Heart right ventricle (tissue), 16 donors: ENCODE measurements around the gene TIMP4. TPM values are rescaled to one million over a fixed set of nuclear protein-coding genes. Genes with fewer than 3 reads are reported as not detected.
A peak's percentile ranks its signal among the peaks of the same experiment; 100 is the strongest.

ENCODE experiments used
- ATAC-seq, 8 donors: fragments of 200-7000 bp; cut with Tn5 transposase; one replicate each; pipeline ENCODE4 v1.9.1; 2020; ENCODE audit warnings: mild to moderate bottlenecking in 8 of 8, moderate library complexity in 8 of 8, moderate number of reproducible peaks in 1 of 8
- DNase-seq, 2 donors: peaks; one replicate each; pipeline ENCODE4 v3.0.0-alpha.2; 2020
- H3K27ac ChIP-seq, 10 donors: fragments of 200-600 bp; sonication (generic) in 2 of 10; one replicate each; pipeline versions ENCODE4 v1.5.0 to v1.8.0; 2020 to 2022; ENCODE audit warnings: mild to moderate bottlenecking in 3 of 10
- H3K27me3 ChIP-seq, 7 donors: fragments of 200-600 bp; one replicate each; pipeline ENCODE4 v1.8.0; 2021 to 2022; ENCODE audit warnings: mild to moderate bottlenecking in 2 of 7
- H3K36me3 ChIP-seq, 9 donors: fragments of 200-600 bp; sonication (generic) in 1 of 9; one replicate each; pipeline versions ENCODE4 v1.5.0 to v1.8.0; 2020 to 2022; ENCODE audit warnings: mild to moderate bottlenecking in 2 of 9
- H3K4me1 ChIP-seq, 9 donors: fragments of 200-600 bp; sonication (generic) in 1 of 9; one replicate each; pipeline versions ENCODE4 v1.5.0 to v1.8.0; 2020 to 2022; ENCODE audit warnings: mild to moderate bottlenecking in 4 of 9
- H3K4me3 ChIP-seq, 10 donors: fragments of 200-600 bp; sonication (generic) in 2 of 10; one replicate each; pipeline versions ENCODE4 v1.5.0 to v1.8.0; 2020 to 2022; ENCODE audit warnings: mild to moderate bottlenecking in 7 of 10, moderate library complexity in 2 of 10
- H3K9me3 ChIP-seq, 11 donors: fragments of 200-600 bp in 10 of 11; sonication (generic) in 2 of 11; one replicate each; pipeline versions ENCODE4 v1.5.0 to v1.8.0; 2013 to 2022; ENCODE audit warnings: mild to moderate bottlenecking in 2 of 11, control low read depth in 1 of 11, moderate library complexity in 1 of 11
- WGBS, 2 donors: extraction: QIAGEN DNeasy Blood & Tissue Kit; methylation state at CpG; one replicate each; pipeline ENCODE4 v1.1.7; 2013; ENCODE audit warnings: inconsistent platforms in 1 of 2; 5-methylcytosine and 5-hydroxymethylcytosine counted together
- intact Hi-C, 10 donors: fragments of 100-400 bp; cut with DNase I; formaldehyde crosslinking; loops; one replicate each; pipeline versions ENCODE4 v1.11.1 to v1.14.2; 2022
- polyA plus RNA-seq, 2 donors: library from polyadenylated mRNA; stranded (reverse); fragments of 200-250 nt; gene quantifications; one replicate each; pipeline ENCODE4 v1.2.3, GENCODE V29; 2013
- total RNA-seq, 10 donors: library from RNA; stranded (reverse); fragmentation: NEBNext Ultra II Directional in 3 of 10; extraction: Animal tissue kit (Norgen Biotek cat#: 25700) in 3 of 10; gene quantifications; one replicate each; pipeline versions ENCODE4 v1.2.1 to v1.2.4, GENCODE V29; 2021 to 2023
- TF ChIP-seq, protein P1 (sequence below), 9 donors: fragments of 200-600 bp; sonication (generic) in 2 of 9; IDR thresholded peaks; one replicate each; pipeline versions ENCODE4 v1.5.0 to v1.8.0; 2021 to 2022; ENCODE audit warnings: antibody characterized with exemption in 9 of 9, mild to moderate bottlenecking in 5 of 9, moderate library complexity in 1 of 9
- donor health status: Arrhythmogenic right ventricular cardiomyopathy.
- donor health status: ischemic (EF 13 %, LVEDD 7.1; RV severe dilation, severe dysfunction).
- donor health status: healthy with polysubstance abuse.
- donor health status: DM: no; HTN: yes; CAD: no.
- donor health status: DM: no; HTN: no; CAD: no.
- donor health status: ischemic (EF 25% LVEDD 6.9; RV normal size, moderate dysfunction).
- donor health status: ischemic (EF 25% LVEDD 5.7; RV mildly dilated, moderate dysfunction).
- donor health status: healthy.
- donor health status: DM: yes; HTN: yes; CAD: no.
- donor health status: Ischemic cardiomyopathy.
- donor health status: ischemic (EF 35%, LVEDD 5.7; RV mildly dilated, moderate dysfunction).
- donor health status: nonischemic (EF 11% LVEDD 7.7; RV severe dilation, severe dysfunction).
- donor health status: DM: yes; HTN: yes; CAD: no.
- donor health status: PGD.
- donor health status: ischemic (EF 29% LVEDD 5.4; RV normal size, mild dysfunction).
- donor health status: nonischemic (EF 23%, LVEDD 6.1; RV moderate dilation, normal function).

Gene TIMP4
- total and polyA plus RNA-seq, 12 donors, result 2.7 to 41.4 (median 8.0) TPM

DNA sequence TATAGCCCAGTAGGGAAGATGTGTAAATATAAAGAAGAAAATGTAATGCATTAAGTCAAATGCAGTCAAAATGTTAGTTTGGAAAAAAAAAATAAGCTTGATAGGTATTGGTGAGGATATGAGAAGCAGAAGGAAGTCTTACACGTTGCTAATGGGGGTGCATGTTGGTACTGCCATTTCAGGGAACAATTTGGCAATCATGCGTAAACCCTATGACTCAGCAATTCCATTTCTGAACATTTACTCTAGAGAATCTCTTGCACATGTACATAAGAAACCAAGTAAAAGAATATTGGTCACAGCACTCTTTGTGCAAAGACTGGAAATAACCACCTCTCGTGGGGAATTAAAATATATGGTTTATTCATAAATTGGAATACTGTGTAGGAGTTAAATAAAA lies 35.5 kb upstream of the TIMP4 start:
- WGBS, 2 donors, result 66 to 71% methylated on average over 3 of the region's 3 CpGs
- Histone ChIP-seq H3K36me3 (no peaks in the 10 kb centered on the region), H3K4me3 (no peak overlapping the region)

DNA sequence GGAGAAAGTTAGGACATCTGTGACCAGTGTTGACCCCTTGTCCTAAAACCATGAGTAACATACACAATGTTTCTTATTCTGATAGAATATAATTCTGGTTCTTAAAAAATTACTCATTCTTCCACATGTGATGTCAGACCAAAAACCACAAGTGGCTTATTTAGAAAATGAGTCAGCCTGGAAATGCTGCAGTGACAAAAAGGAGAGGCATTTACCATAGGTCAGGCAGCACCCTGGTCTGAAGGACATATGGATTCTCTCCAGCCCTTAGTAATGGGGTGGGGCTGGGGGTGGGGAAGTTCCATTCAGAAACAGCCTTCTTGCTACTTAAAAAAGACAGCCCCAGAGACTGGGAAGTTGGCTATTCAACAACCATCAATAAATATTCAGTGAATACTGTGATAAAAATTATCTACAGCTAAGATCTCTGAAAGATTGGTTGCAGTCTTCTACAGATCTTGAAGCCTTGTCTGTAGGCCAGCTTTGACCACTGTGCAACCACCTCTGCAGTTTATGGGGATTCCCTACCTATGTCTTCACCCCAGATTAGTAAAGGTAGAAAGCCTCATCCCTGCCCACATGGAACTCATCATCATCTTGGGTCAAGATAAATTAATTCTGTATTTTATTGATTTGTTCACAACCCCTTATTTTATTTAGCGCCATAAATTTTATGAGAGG lies 34.9 kb upstream of the TIMP4 start:
- DNase-seq (no peak), ATAC-seq (peak; percentile 44 to 85 (median 68))
- H3K9me3 ChIP-seq, result no peaks in the 10 kb centered on the region
- no peaks in the 10 kb centered on the region for H3K36me3 ChIP-seq
- no peak overlapping the region for H3K4me3 ChIP-seq
- intact Hi-C loops, result loop anchor here in 2 of 10 donors (5.0 to 10.0 kb wide), 2 partner anchors 91 to 94 kb away; partner anchors contain the start of gene PPARG (in 2 of the 2)
- 93 to 96% methylated on average over 1 of the region's 1 CpG for WGBS, 2 donors
- peaks cover 0 to 73% (median 6%) of the 10 kb centered on the region in 9 donors for H3K4me1 ChIP-seq
- peak overlapping the region in 1 of 10 donors; percentile 81 for H3K27ac ChIP-seq
- TF ChIP-seq, protein P1, sequence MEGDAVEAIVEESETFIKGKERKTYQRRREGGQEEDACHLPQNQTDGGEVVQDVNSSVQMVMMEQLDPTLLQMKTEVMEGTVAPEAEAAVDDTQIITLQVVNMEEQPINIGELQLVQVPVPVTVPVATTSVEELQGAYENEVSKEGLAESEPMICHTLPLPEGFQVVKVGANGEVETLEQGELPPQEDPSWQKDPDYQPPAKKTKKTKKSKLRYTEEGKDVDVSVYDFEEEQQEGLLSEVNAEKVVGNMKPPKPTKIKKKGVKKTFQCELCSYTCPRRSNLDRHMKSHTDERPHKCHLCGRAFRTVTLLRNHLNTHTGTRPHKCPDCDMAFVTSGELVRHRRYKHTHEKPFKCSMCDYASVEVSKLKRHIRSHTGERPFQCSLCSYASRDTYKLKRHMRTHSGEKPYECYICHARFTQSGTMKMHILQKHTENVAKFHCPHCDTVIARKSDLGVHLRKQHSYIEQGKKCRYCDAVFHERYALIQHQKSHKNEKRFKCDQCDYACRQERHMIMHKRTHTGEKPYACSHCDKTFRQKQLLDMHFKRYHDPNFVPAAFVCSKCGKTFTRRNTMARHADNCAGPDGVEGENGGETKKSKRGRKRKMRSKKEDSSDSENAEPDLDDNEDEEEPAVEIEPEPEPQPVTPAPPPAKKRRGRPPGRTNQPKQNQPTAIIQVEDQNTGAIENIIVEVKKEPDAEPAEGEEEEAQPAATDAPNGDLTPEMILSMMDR (IDR thresholded peaks at IDR 0.05), result no peak
- H3K27me3 ChIP-seq, result no peaks in the 10 kb centered on the region

More for the DNA sequence above, 35.5 kb upstream of the TIMP4 start:
- ATAC-seq (peak in 4 of 8 donors; percentile 42 to 50 (median 44)), DNase-seq (no peak)
- Histone ChIP-seq H3K4me1 (peaks cover 0 to 72% (median 6%) of the 10 kb centered on the region in 9 donors), H3K9me3 (no peaks in the 10 kb centered on the region), H3K27me3 (no peaks in the 10 kb centered on the region), H3K27ac (peak overlapping the region in 1 of 10 donors; percentile 81)
- TF ChIP-seq, protein P1 (IDR thresholded peaks at IDR 0.05), result no peak
- intact Hi-C loops, result loop anchor here in 2 of 10 donors (5.0 to 10.0 kb wide), 2 partner anchors 91 to 93 kb away; partner anchors contain the start of gene PPARG (in 2 of the 2)

DNA sequence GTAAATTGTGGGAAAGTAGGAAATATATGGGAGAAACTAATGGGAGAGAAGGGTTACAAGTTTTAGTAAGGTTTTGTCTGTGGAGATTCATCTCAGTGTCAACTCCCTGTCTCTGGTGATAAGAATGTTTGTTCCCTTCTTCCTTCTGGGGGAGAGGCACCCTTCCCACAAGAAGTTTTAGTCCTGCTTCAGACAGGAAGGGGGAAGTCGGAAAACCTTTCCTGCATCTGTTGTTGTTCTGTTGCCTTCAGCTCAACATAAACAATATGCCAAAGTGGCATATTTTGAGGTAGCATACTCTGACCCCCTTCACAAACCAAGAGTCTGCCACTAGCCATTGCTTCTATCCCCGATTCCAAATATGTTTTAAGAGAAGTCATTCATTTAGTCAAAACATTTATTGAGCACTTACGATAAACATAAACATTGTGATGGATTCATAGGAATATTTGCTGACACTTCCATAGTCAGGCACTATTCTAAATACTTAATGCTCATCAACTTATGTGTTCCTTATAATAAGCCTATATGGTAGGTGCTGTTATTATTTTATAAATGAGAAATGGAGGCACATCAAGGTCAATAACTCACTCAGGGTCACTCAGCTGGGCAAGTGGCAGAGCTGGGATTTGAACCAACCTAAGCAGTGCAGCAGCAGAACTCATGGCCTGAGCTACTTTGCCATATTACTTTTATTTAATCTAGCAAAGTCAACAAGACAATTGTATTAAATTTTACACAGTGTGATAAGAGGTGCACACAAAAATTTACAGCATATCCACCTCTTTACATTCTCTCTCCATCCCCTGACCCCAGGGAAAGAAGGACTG lies 34.2 kb upstream of the TIMP4 start:
- Histone ChIP-seq H3K27me3 (no peaks in the 10 kb centered on the region), H3K4me3 (no peak overlapping the region), H3K36me3 (no peaks in the 10 kb centered on the region), H3K9me3 (no peaks in the 10 kb centered on the region), H3K27ac (peak overlapping the region in 1 of 10 donors; percentile 81), H3K4me1 (peaks cover 0 to 73% (median 6%) of the 10 kb centered on the region in 9 donors)
- intact Hi-C loops, result loop anchor here in 2 of 10 donors (5.0 to 10.0 kb wide), 2 partner anchors 92 to 94 kb away; partner anchors contain the start of gene PPARG (in 2 of the 2)
- DNase-seq (no peak), ATAC-seq (no peak)
- TF ChIP-seq, protein P1 (IDR thresholded peaks at IDR 0.05), result no peak
- 85 to 93% methylated on average over 3 of the region's 3 CpGs for WGBS, 2 donors

DNA sequence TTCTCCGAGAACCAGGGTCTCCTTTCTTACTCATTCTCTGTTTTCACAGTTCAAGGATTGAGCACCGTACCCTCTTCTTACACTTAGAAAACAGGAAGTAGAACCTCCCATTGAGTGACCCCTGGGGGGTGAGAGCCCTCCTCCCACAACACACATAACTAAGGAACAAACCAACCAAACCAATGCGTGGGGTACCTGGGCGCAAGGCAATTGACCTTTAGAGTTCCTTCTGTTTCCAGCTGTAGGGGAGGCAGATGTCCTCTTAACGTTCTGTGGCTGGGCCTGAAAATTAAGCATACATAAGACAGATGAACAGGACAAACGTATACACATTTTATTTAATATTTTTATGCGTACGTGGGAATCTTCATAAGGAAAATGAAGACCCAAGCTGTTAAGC lies 33.5 kb upstream of the TIMP4 start:
- ATAC-seq (no peak), DNase-seq (no peak)
- WGBS, 2 donors, result 90% methylated on average over 8 of the region's 8 CpGs
- Histone ChIP-seq H3K36me3 (no peaks in the 10 kb centered on the region), H3K4me3 (no peak overlapping the region), H3K27me3 (no peaks in the 10 kb centered on the region), H3K4me1 (peaks cover 0 to 80% (median 6%) of the 10 kb centered on the region in 9 donors), H3K9me3 (no peaks in the 10 kb centered on the region), H3K27ac (no peak overlapping the region)
- TF ChIP-seq, protein P1 (IDR thresholded peaks at IDR 0.05), result no peak
- intact Hi-C loops, result loop anchor here in 2 of 10 donors (5.0 to 10.0 kb wide), 2 partner anchors 93 to 95 kb away; partner anchors contain the start of gene PPARG (in 2 of the 2)
